ENCODE data around the gene NFE2. TPM values are rescaled to one million over a fixed set of nuclear protein-coding genes. Genes with fewer than 3 reads are reported as not detected.

Gene NFE2
- total RNA-seq, 1 donor from 2014 or later = 0.65 TPM

GRCh38 chr12:54338698-54339296, 38.0 kb upstream of the NFE2 start:
- peaks cover 27% of the 10 kb centered on the region for H3K36me3 Mint-ChIP-seq
- H3K27me3 Mint-ChIP-seq = no peaks in the 10 kb centered on the region
- no peak for DNase-seq (ENCODE audit: extremely low spot score, unreplicated experiment)
- H3K9me3 Mint-ChIP-seq = no peaks in the 10 kb centered on the region
- peak overlapping the region; percentile 20 for H3K27ac Mint-ChIP-seq
- H3K4me1 Mint-ChIP-seq (ENCODE audit: unreplicated experiment) = peaks cover 51% of the 10 kb centered on the region
- TF ChIP-seq, protein P1, sequence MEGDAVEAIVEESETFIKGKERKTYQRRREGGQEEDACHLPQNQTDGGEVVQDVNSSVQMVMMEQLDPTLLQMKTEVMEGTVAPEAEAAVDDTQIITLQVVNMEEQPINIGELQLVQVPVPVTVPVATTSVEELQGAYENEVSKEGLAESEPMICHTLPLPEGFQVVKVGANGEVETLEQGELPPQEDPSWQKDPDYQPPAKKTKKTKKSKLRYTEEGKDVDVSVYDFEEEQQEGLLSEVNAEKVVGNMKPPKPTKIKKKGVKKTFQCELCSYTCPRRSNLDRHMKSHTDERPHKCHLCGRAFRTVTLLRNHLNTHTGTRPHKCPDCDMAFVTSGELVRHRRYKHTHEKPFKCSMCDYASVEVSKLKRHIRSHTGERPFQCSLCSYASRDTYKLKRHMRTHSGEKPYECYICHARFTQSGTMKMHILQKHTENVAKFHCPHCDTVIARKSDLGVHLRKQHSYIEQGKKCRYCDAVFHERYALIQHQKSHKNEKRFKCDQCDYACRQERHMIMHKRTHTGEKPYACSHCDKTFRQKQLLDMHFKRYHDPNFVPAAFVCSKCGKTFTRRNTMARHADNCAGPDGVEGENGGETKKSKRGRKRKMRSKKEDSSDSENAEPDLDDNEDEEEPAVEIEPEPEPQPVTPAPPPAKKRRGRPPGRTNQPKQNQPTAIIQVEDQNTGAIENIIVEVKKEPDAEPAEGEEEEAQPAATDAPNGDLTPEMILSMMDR (conservative IDR thresholded peaks at IDR 0.05) = no peak
- H3K4me3 Mint-ChIP-seq = no peak overlapping the region

- Mint-ChIP-seq H3K4me3 (peak overlapping the region; percentile 5), H3K9me3 (no peaks in the 10 kb centered on the region), H3K27ac (peak overlapping the region; percentile 20), H3K4me1 (ENCODE audit: unreplicated experiment) (peaks cover 56% of the 10 kb centered on the region), H3K36me3 (peaks cover 26% of the 10 kb centered on the region), H3K27me3 (no peaks in the 10 kb centered on the region)
- TF ChIP-seq, protein P1 (conservative IDR thresholded peaks at IDR 0.05) = peak; percentile 8
- DNase-seq (ENCODE audit: extremely low spot score, unreplicated experiment) = no peak
Observed at GRCh38 chr12:54337854-54338650, 37.2 kb upstream of the NFE2 start.

GRCh38 chr12:54337280-54337842, 36.5 kb upstream of the NFE2 start:
- peak overlapping the region; percentile 70 for H3K27ac Mint-ChIP-seq
- no peaks in the 10 kb centered on the region for H3K9me3 Mint-ChIP-seq
- H3K36me3 Mint-ChIP-seq = peaks cover 21% of the 10 kb centered on the region
- no peaks in the 10 kb centered on the region for H3K27me3 Mint-ChIP-seq
- TF ChIP-seq, protein P1 (conservative IDR thresholded peaks at IDR 0.05) = peak; percentile 14
- H3K4me3 Mint-ChIP-seq = peak overlapping the region; percentile 24
- no peak for DNase-seq (ENCODE audit: extremely low spot score, unreplicated experiment)
- H3K4me1 Mint-ChIP-seq (ENCODE audit: unreplicated experiment) = peaks cover 54% of the 10 kb centered on the region

GRCh38 chr12:54333420-54334034, 32.7 kb upstream of the NFE2 start:
- peaks cover 51% of the 10 kb centered on the region for H3K4me1 Mint-ChIP-seq (ENCODE audit: unreplicated experiment)

GRCh38 chr12:54331461-54331860, 30.6 kb upstream of the NFE2 start:
- Mint-ChIP-seq H3K27me3 (no peaks in the 10 kb centered on the region), H3K9me3 (no peaks in the 10 kb centered on the region), H3K4me1 (ENCODE audit: unreplicated experiment) (peaks cover 45% of the 10 kb centered on the region), H3K36me3 (peaks cover 16% of the 10 kb centered on the region), H3K4me3 (no peak overlapping the region), H3K27ac (no peak overlapping the region)
- DNase-seq (ENCODE audit: extremely low spot score, unreplicated experiment) = no peak
- TF ChIP-seq, protein P1 (conservative IDR thresholded peaks at IDR 0.05) = no peak

More at GRCh38 chr12:54333420-54334034, 32.7 kb upstream of the NFE2 start:
- Mint-ChIP-seq H3K27me3 (no peaks in the 10 kb centered on the region), H3K36me3 (peaks cover 16% of the 10 kb centered on the region), H3K9me3 (no peaks in the 10 kb centered on the region), H3K4me3 (no peak overlapping the region), H3K27ac (no peak overlapping the region)
- TF ChIP-seq, protein P1 (conservative IDR thresholded peaks at IDR 0.05) = no peak
- DNase-seq (ENCODE audit: extremely low spot score, unreplicated experiment) = no peak
